ENCODE results near the gene PRDX1. TPM values are rescaled to one million over a fixed set of nuclear protein-coding genes. Genes with fewer than 3 reads are reported as not detected.
A peak's percentile ranks its signal among the peaks of the same experiment; 100 is the strongest.

PRDX1 gene
- total and polyA plus RNA-seq, 2 donors: 347 to 389 TPM

DNA sequence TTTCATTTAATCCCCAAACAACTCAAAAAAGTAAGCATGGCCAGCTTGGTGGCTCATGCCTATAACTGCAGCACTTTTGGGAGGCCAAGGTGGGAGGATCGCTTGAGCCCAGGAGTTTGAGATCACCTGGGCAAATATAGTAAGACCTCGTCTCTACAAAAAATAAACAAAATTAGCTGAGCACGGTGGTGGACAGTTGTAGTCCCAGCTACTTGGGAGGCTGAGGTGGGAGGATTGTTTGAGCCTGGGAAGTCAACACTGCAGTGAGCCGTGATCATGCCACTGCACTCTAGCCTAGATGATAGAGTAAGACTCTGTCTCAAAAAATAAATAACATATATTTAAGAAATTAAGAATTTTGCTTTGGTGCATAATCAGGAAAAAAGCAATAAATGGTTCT lies 22.8 kb upstream of the PRDX1 start:
- peaks cover 9 to 33% of the 10 kb centered on the region in 2 donors for H3K4me1 ChIP-seq (ENCODE audit: control insufficient read depth in 2 of 2, insufficient read depth in 2 of 2, low read length in 2 of 2)
- WGBS: 97% methylated on average over 4 of the region's 4 CpGs
- no peak overlapping the region for H3K4me3 ChIP-seq (ENCODE audit: low read length in 2 of 2)
- DNase-seq (ENCODE audit: low read depth in 6 of 9, low spot score in 9 of 9): no peak
- H3K27me3 ChIP-seq (ENCODE audit: control insufficient read depth in 2 of 2, insufficient read depth in 1 of 2, low read length in 1 of 2): no peaks in the 10 kb centered on the region
- peaks cover 0 to 2% of the 10 kb centered on the region in 2 donors for H3K9me3 ChIP-seq (ENCODE audit: control insufficient read depth in 2 of 2, insufficient read depth in 1 of 2, low read length in 1 of 2)
- H3K27ac ChIP-seq (ENCODE audit: low read depth in 1 of 2, low read length in 1 of 2): peak overlapping the region in 1 of 2 donors; percentile 78
- H3K36me3 ChIP-seq (ENCODE audit: control insufficient read depth in 2 of 2, insufficient read depth in 2 of 2, low read length in 1 of 2): no peaks in the 10 kb centered on the region

DNA sequence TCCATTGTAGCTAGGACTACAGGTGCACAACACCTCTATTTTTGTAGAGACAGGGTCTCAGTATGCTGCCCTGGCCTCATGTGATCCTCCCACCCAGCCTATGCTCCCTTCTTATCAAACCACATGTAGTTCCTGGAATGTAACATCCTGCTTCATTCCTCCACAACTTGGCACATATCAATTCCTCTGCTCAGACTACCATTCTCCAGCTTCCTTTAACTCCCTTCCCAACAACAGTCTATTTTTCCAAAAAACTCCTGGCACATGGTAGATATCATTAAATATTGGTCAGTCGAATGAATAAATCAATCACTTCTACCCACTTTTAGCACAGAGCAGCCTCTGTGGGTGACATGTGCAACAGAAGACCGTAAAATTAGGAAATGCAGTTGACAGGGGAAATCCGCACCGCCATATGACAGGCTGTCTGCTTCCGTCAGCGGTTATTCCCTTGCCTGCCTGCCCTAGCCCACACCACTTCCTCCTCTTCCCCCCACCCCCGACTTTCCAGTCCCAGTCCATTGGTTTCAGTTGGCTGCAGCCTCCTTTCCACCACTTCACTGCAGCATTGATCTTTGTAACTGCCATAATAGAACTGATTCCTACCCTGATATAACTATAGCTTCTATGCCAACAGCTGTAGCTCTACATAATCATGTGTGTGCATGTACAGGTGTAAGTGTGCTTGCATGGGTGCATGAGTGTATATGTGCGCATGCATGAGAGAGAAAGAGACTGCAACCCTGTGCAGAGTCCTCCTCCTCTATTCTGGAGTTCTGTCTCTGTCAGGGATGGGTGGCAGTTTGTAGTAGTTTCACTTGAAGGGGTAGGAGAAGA lies 22.1 kb upstream of the PRDX1 start:
- Histone ChIP-seq H3K36me3 (ENCODE audit: control insufficient read depth in 2 of 2, insufficient read depth in 2 of 2, low read length in 1 of 2) (no peaks in the 10 kb centered on the region), H3K4me3 (ENCODE audit: low read length in 2 of 2) (no peak overlapping the region), H3K9me3 (ENCODE audit: control insufficient read depth in 2 of 2, insufficient read depth in 1 of 2, low read length in 1 of 2) (peaks cover 0 to 2% of the 10 kb centered on the region in 2 donors), H3K4me1 (ENCODE audit: control insufficient read depth in 2 of 2, insufficient read depth in 2 of 2, low read length in 2 of 2) (peaks cover 9 to 33% of the 10 kb centered on the region in 2 donors), H3K27ac (ENCODE audit: low read depth in 1 of 2, low read length in 1 of 2) (peak overlapping the region; percentile 77 to 78), H3K27me3 (ENCODE audit: control insufficient read depth in 2 of 2, insufficient read depth in 1 of 2, low read length in 1 of 2) (no peaks in the 10 kb centered on the region)
- WGBS: 6% methylated on average over 8 of the region's 8 CpGs
- DNase-seq (ENCODE audit: low read depth in 6 of 9, low spot score in 9 of 9): peak in 8 of 9 donors; percentile 26 to 77 (median 48)

DNA sequence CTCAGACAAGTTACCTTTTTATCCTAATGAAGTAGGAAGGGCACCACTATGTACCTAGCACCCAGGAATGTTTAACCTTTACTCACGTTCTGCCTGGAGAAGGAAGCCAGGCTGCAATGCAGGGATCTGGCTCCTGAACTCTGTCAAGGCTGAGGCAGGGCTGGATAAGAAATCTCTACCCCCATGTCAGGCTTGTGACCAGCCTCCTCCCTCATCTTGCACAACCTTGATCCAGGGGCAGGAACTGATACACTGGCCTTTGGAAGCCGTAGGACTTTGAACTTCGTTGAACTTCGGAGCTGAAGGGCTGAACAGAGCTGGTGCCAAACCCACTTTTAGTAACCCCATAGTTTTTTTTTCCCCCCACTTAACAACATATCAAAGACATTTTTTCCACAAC lies 20.9 kb upstream of the PRDX1 start:
- Histone ChIP-seq H3K4me1 (ENCODE audit: control insufficient read depth in 2 of 2, insufficient read depth in 2 of 2, low read length in 2 of 2) (peaks cover 9 to 33% of the 10 kb centered on the region in 2 donors), H3K27ac (ENCODE audit: low read depth in 1 of 2, low read length in 1 of 2) (no peak overlapping the region), H3K9me3 (ENCODE audit: control insufficient read depth in 2 of 2, insufficient read depth in 1 of 2, low read length in 1 of 2) (peaks cover 0 to 2% of the 10 kb centered on the region in 2 donors), H3K4me3 (ENCODE audit: low read length in 2 of 2) (no peak overlapping the region), H3K27me3 (ENCODE audit: control insufficient read depth in 2 of 2, insufficient read depth in 1 of 2, low read length in 1 of 2) (no peaks in the 10 kb centered on the region), H3K36me3 (ENCODE audit: control insufficient read depth in 2 of 2, insufficient read depth in 2 of 2, low read length in 1 of 2) (no peaks in the 10 kb centered on the region)
- WGBS: 90% methylated on average over 4 of the region's 4 CpGs
- DNase-seq (ENCODE audit: low read depth in 6 of 9, low spot score in 9 of 9): no peak

DNA sequence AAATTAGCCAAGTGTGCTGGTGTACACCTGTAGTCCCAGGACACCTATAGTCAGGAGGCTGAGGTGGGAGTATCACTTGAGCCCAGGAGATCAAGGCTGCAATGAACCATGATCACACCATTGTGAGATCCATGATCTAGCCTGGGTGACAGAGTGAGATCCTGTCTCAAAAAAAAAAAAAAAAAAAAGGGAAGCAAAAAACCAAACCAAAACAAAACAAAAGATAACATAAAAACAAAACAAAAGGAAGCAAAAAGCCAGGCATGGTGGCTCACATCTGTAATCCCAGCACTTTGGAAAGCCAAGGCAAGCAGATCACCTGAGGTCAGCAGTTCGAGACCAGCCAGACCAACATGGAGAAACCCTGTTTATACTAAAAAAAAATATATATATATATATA lies 19.5 kb upstream of the PRDX1 start:
- Histone ChIP-seq H3K4me1 (ENCODE audit: control insufficient read depth in 2 of 2, insufficient read depth in 2 of 2, low read length in 2 of 2) (peaks cover 9 to 32% of the 10 kb centered on the region in 2 donors), H3K9me3 (ENCODE audit: control insufficient read depth in 2 of 2, insufficient read depth in 1 of 2, low read length in 1 of 2) (peaks cover 0 to 2% of the 10 kb centered on the region in 2 donors), H3K27ac (ENCODE audit: low read depth in 1 of 2, low read length in 1 of 2) (no peak overlapping the region), H3K27me3 (ENCODE audit: control insufficient read depth in 2 of 2, insufficient read depth in 1 of 2, low read length in 1 of 2) (no peaks in the 10 kb centered on the region), H3K4me3 (ENCODE audit: low read length in 2 of 2) (no peak overlapping the region), H3K36me3 (ENCODE audit: control insufficient read depth in 2 of 2, insufficient read depth in 2 of 2, low read length in 1 of 2) (no peaks in the 10 kb centered on the region)
- no peak for DNase-seq (ENCODE audit: low read depth in 6 of 9, low spot score in 9 of 9)
- WGBS: 98% methylated on average over 1 of the region's 1 CpG

DNA sequence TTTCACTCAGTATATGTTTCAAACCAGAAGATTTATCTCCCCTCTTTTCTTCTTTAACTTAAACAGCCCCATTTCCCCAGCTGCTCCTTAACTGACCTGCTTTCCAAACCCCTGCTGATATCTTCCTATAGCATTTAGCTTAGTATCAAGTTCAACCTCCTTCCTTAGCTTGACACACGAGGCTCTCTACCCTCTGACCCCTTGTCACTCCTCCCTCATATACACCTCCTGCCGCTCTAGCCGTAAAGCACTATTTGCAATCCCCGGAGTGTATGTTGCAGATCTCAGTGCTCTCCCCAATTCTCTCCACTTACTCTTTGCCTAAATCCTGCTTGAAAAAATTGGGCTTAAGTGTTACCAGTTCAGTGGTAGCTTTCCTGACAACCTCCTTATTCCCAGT lies 15.2 kb upstream of the PRDX1 start:
- no peaks in the 10 kb centered on the region for H3K4me1 ChIP-seq (ENCODE audit: control insufficient read depth in 2 of 2, insufficient read depth in 2 of 2, low read length in 2 of 2)
- no peaks in the 10 kb centered on the region for H3K27me3 ChIP-seq (ENCODE audit: control insufficient read depth in 2 of 2, insufficient read depth in 1 of 2, low read length in 1 of 2)
- DNase-seq (ENCODE audit: low read depth in 6 of 9, low spot score in 9 of 9): no peak
- WGBS: 86% methylated on average over 4 of the region's 4 CpGs
- H3K4me3 ChIP-seq (ENCODE audit: low read length in 2 of 2): no peak overlapping the region
- H3K27ac ChIP-seq (ENCODE audit: low read depth in 1 of 2, low read length in 1 of 2): no peak overlapping the region
- no peaks in the 10 kb centered on the region for H3K36me3 ChIP-seq (ENCODE audit: control insufficient read depth in 2 of 2, insufficient read depth in 2 of 2, low read length in 1 of 2)
- H3K9me3 ChIP-seq (ENCODE audit: control insufficient read depth in 2 of 2, insufficient read depth in 1 of 2, low read length in 1 of 2): no peaks in the 10 kb centered on the region

DNA sequence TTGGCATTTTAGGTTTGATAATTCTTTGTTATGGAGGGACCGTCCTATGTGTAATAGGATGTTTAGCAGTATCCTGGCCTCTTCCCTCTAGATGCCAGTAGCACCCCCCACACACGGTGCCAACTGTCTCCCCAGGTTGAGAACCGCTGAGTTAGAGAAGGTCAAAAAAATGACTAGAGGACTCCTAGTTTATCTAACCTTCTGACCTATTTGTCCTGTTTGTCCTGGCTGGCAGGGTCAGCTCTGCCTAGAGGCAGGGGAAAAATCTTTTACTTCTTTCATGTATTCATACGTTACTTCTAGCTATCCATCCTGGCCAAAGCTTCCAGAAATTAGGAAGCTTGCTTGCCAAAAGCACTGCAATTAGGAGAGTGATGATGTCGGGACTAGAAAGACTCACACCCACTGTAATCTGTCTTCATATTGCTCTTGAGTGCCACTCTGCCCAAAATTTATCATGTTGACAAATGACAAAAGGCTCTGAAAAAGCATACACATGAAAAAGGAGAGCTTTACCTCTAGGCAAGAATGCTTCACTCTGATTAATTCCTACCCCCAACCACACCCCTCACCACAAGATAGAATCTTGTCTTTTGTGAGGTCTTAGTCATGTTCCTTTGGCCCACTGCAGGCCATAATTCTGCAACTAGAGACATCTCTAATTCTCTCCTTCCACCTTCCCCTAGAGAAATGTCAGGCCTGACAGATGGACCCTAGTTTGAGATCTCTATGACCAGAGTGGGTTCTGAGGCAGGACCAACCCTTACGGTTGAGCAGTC lies 14.5 kb upstream of the PRDX1 start:
- Histone ChIP-seq H3K4me3 (ENCODE audit: low read length in 2 of 2) (no peak overlapping the region), H3K27ac (ENCODE audit: low read depth in 1 of 2, low read length in 1 of 2) (no peak overlapping the region), H3K4me1 (ENCODE audit: control insufficient read depth in 2 of 2, insufficient read depth in 2 of 2, low read length in 2 of 2) (no peaks in the 10 kb centered on the region), H3K27me3 (ENCODE audit: control insufficient read depth in 2 of 2, insufficient read depth in 1 of 2, low read length in 1 of 2) (no peaks in the 10 kb centered on the region), H3K36me3 (ENCODE audit: control insufficient read depth in 2 of 2, insufficient read depth in 2 of 2, low read length in 1 of 2) (no peaks in the 10 kb centered on the region), H3K9me3 (ENCODE audit: control insufficient read depth in 2 of 2, insufficient read depth in 1 of 2, low read length in 1 of 2) (no peaks in the 10 kb centered on the region)
- no peak for DNase-seq (ENCODE audit: low read depth in 6 of 9, low spot score in 9 of 9)
- WGBS: 95% methylated on average over 6 of the region's 6 CpGs

DNA sequence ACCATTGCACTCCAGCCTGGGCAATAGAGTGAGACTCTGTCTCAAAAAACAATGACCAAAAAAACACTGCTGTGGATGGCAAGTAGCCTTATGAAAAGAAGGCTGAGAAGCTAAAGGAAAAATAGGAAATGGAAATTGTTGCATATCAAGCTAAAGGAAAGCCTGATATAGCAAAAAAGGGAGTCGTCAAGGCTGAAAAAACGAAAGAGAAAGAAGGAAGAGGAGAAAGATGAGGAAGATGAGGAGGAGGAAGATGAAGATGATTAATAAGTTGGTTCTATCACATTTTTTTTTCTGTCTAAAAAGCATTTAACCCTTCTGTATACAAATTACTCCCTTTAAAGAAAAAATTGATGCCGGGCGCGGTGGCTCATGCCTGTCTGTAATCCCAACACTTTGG lies 10.2 kb upstream of the PRDX1 start:
- no peak overlapping the region for H3K4me3 ChIP-seq (ENCODE audit: low read length in 2 of 2)
- H3K9me3 ChIP-seq (ENCODE audit: control insufficient read depth in 2 of 2, insufficient read depth in 1 of 2, low read length in 1 of 2): no peaks in the 10 kb centered on the region
- H3K36me3 ChIP-seq (ENCODE audit: control insufficient read depth in 2 of 2, insufficient read depth in 2 of 2, low read length in 1 of 2): no peaks in the 10 kb centered on the region
- DNase-seq (ENCODE audit: low read depth in 6 of 9, low spot score in 9 of 9): no peak
- H3K4me1 ChIP-seq (ENCODE audit: control insufficient read depth in 2 of 2, insufficient read depth in 2 of 2, low read length in 2 of 2): no peaks in the 10 kb centered on the region
- H3K27ac ChIP-seq (ENCODE audit: low read depth in 1 of 2, low read length in 1 of 2): no peak overlapping the region
- 91% methylated on average over 5 of the region's 5 CpGs for WGBS
- H3K27me3 ChIP-seq (ENCODE audit: control insufficient read depth in 2 of 2, insufficient read depth in 1 of 2, low read length in 1 of 2): no peaks in the 10 kb centered on the region

DNA sequence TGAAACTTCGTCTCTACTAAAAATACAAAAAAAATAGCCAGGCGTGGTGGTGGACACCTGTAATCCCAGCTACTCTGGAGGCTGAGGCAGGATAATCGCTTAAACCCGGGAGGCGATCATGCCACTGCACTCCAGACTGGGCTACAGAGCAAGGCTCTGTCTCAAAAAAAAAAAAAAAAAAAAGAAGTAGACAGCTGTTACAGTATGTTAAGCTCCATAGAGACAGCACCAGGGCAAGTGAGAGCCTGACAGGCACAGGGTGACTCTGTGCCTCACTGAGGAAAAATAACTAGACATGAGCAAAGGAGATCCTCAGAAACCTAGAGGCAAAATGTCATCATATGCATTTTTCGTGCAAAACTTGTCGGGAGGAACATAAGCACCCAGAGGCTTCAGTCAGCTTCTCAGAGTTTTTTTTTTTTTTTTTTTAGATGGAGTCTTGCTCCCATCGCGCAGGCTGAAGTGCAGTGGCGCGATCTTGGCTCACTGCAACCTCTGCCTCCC lies 9.0 kb upstream of the PRDX1 start:
- Histone ChIP-seq H3K27me3 (ENCODE audit: control insufficient read depth in 2 of 2, insufficient read depth in 1 of 2, low read length in 1 of 2) (no peaks in the 10 kb centered on the region), H3K4me3 (ENCODE audit: low read length in 2 of 2) (no peak overlapping the region), H3K9me3 (ENCODE audit: control insufficient read depth in 2 of 2, insufficient read depth in 1 of 2, low read length in 1 of 2) (no peaks in the 10 kb centered on the region), H3K36me3 (ENCODE audit: control insufficient read depth in 2 of 2, insufficient read depth in 2 of 2, low read length in 1 of 2) (no peaks in the 10 kb centered on the region), H3K4me1 (ENCODE audit: control insufficient read depth in 2 of 2, insufficient read depth in 2 of 2, low read length in 2 of 2) (no peaks in the 10 kb centered on the region), H3K27ac (ENCODE audit: low read depth in 1 of 2, low read length in 1 of 2) (no peak overlapping the region)
- WGBS: 98% methylated on average over 11 of the region's 11 CpGs
- DNase-seq (ENCODE audit: low read depth in 6 of 9, low spot score in 9 of 9): no peak

DNA sequence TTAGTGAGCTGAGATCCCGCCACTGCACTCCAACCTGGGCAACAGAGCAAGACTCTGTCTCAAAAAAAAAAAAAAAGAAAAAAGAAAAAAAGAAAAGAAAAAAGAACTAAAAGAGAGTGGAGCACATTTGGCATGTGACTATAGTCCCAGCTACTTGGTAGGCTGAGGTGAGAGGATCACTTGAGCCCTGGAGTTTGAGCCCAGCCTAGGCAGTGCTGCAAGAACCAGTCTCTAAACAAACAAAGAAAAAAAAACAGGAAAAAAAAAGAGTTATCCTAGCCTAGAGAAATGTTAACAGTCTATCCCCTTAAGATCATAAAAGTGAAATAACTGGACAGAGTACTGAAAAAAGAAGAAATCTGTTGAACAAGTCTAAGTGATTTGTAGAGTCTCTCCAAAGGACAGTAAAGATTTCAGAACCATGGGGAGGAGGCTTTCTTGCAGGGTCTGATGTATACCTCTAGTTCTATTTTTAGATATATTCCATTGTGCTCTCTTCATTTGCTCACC lies 4.5 kb upstream of the PRDX1 start:
- DNase-seq (ENCODE audit: low read depth in 6 of 9, low spot score in 9 of 9): no peak
- H3K27ac ChIP-seq (ENCODE audit: low read depth in 1 of 2, low read length in 1 of 2): no peak overlapping the region
- H3K27me3 ChIP-seq (ENCODE audit: control insufficient read depth in 2 of 2, insufficient read depth in 1 of 2, low read length in 1 of 2): no peaks in the 10 kb centered on the region
- peaks cover 0 to 4% of the 10 kb centered on the region in 2 donors for H3K4me1 ChIP-seq (ENCODE audit: control insufficient read depth in 2 of 2, insufficient read depth in 2 of 2, low read length in 2 of 2)
- no peaks in the 10 kb centered on the region for H3K36me3 ChIP-seq (ENCODE audit: control insufficient read depth in 2 of 2, insufficient read depth in 2 of 2, low read length in 1 of 2)
- 100% methylated on average over 1 of the region's 1 CpG for WGBS
- H3K9me3 ChIP-seq (ENCODE audit: control insufficient read depth in 2 of 2, insufficient read depth in 1 of 2, low read length in 1 of 2): no peaks in the 10 kb centered on the region
- no peak overlapping the region for H3K4me3 ChIP-seq (ENCODE audit: low read length in 2 of 2)
